IMR-90 (cell line): ENCODE measurements around the gene NCLN.

Source experiments
- CEBPB ChIP-seq: IDR thresholded peaks from 2 replicates; pipeline ENCODE4 v1.6.1; 2012; ENCODE audit warnings: low read depth, low read length, improper control_type of control experiment
- CTCF ChIP-seq: conservative IDR thresholded peaks from 2 replicates; pipeline ENCODE4 v1.5.1; 2012; ENCODE audit warnings: mild to moderate bottlenecking, low read depth, low read length, improper control_type of control experiment
- FOS ChIP-seq: fragments of 150-350 bp; IDR thresholded peaks from 2 replicates; pipeline ENCODE4 v1.6.1; 2016; ENCODE audit warnings: low read depth, low read length
- MXI1 ChIP-seq: IDR thresholded peaks from 2 replicates; pipeline ENCODE4 v1.6.1; 2012; ENCODE audit warnings: low read depth, mild to moderate bottlenecking, low read length, moderate library complexity, borderline replicate concordance
- POLR2A ChIP-seq: IDR thresholded peaks from 2 replicates; pipeline ENCODE4 v1.6.1; 2012; ENCODE audit warnings: mild to moderate bottlenecking, low read depth, low read length
- RAD21 ChIP-seq: IDR thresholded peaks from 2 replicates; pipeline ENCODE4 v1.6.1; 2012; ENCODE audit warnings: low read length, improper control_type of control experiment
- SMC3 ChIP-seq: fragments of 150-350 bp; IDR thresholded peaks from 2 replicates; pipeline ENCODE4 v1.6.1; 2016; ENCODE audit warnings: low read depth, mild to moderate bottlenecking, antibody characterized with exemption, low read length, moderate library complexity
- TF ChIP-seq, protein P1 (sequence below): fragments of 150-350 bp; IDR thresholded peaks from 2 replicates; pipeline ENCODE4 v1.6.1; 2017; ENCODE audit warnings: mild to moderate bottlenecking, antibody characterized with exemption, low read length, low read depth

DNA sequence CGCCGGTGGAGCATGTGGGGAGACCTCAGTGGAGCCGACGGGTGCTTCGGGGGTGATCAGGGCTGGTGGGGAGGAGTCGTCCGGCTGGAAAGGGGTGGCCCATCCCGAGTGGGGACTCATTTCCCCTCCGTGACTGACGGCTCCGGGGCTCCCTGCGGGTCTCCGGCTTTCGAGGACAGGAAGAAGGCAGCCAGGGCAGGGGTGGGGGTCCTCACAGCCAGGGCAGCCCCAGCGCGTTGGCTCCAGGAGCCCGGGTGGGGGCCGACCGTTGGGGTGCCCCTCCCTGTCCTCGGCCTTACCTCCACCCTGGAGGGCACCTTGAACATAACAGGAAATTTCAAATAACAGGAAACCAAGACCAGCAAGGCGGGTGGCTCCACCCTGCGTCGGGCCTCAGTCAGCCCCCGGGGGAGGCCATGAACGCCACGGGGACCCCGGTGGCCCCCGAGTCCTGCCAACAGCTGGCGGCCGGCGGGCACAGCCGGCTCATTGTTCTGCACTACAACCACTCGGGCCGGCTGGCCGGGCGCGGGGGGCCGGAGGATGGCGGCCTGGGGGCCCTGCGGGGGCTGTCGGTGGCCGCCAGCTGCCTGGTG lies 7.3 kb upstream of the NCLN start, which contains the start of gene S1PR4:
- TF ChIP-seq POLR2A (no peak), SMC3 (no peak), MXI1 (no peak), CTCF (no peak), FOS (no peak), CEBPB (no peak), RAD21 (no peak)
- TF ChIP-seq, protein P1, sequence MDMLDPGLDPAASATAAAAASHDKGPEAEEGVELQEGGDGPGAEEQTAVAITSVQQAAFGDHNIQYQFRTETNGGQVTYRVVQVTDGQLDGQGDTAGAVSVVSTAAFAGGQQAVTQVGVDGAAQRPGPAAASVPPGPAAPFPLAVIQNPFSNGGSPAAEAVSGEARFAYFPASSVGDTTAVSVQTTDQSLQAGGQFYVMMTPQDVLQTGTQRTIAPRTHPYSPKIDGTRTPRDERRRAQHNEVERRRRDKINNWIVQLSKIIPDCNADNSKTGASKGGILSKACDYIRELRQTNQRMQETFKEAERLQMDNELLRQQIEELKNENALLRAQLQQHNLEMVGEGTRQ = no peak
